Mesendoderm (in vitro differentiated cells): ENCODE results near the gene NOB1.

Experiments
- DNase-seq: peaks from one replicate; pipeline ENCODE4 v3.0.0; 2013
- H2AK5ac ChIP-seq: 2 replicates; pipeline ENCODE4 v1.6.1; 2013; ENCODE audit warnings: low read length, inconsistent platforms
- H2BK120ac ChIP-seq: 2 replicates; pipeline ENCODE4 v1.6.1; 2013; ENCODE audit warnings: low read depth, mild to moderate bottlenecking, low read length, moderate library complexity, mixed read lengths
- H2BK15ac ChIP-seq: replicated peaks from 2 replicates; pipeline ENCODE4 v1.6.1; 2013; ENCODE audit warnings: low read depth, mild to moderate bottlenecking, moderate library complexity
- H2BK5ac ChIP-seq: 2 replicates; pipeline ENCODE4 v1.6.1; 2013; ENCODE audit warnings: low read length, inconsistent platforms
- H3K18ac ChIP-seq: 2 replicates; pipeline ENCODE4 v1.6.1; 2013; ENCODE audit warnings: mild to moderate bottlenecking, low read length, mixed read lengths
- H3K23ac ChIP-seq: one replicate; pipeline ENCODE4 v1.6.1; 2013; ENCODE audit warnings: low read length
- H3K27ac ChIP-seq: 2 replicates; pipeline ENCODE4 v1.5.1; 2013; ENCODE audit warnings: low read depth, mild to moderate bottlenecking, inconsistent platforms, low read length, moderate library complexity
- H3K27me3 ChIP-seq: 2 replicates; pipeline ENCODE4 v1.6.1; 2013; ENCODE audit warnings: low read length, control low read depth, mild to moderate bottlenecking, inconsistent platforms; ENCODE audit not compliant: insufficient read depth, poor library complexity
- H3K36me3 ChIP-seq: 2 replicates; pipeline ENCODE4 v1.6.1; 2013; ENCODE audit warnings: low read length, inconsistent platforms; ENCODE audit not compliant: control insufficient read depth, insufficient read depth
- H3K4ac ChIP-seq: one replicate; pipeline ENCODE4 v1.6.1; 2013; ENCODE audit warnings: low read depth, mild to moderate bottlenecking, low read length, moderate library complexity
- H3K4me1 ChIP-seq: 2 replicates; pipeline ENCODE4 v1.6.1; 2013; ENCODE audit warnings: low read depth, low read length, inconsistent platforms; ENCODE audit not compliant: control insufficient read depth
- H3K4me2 ChIP-seq: 2 replicates; pipeline ENCODE4 v1.6.1; 2013; ENCODE audit warnings: low read length
- H3K4me3 ChIP-seq: 2 replicates; pipeline ENCODE4 v1.5.1; 2013; ENCODE audit warnings: mild to moderate bottlenecking, low read length
- H3K56ac ChIP-seq: one replicate; pipeline ENCODE4 v1.6.1; 2013; ENCODE audit warnings: low read length
- H3K79me1 ChIP-seq: 2 replicates; pipeline ENCODE4 v1.6.1; 2013; ENCODE audit warnings: low read length, inconsistent platforms
- H3K79me2 ChIP-seq: 2 replicates; pipeline ENCODE4 v1.6.1; 2013; ENCODE audit warnings: mild to moderate bottlenecking, low read length; ENCODE audit not compliant: control insufficient read depth, insufficient read depth
- H3K9ac ChIP-seq: 2 replicates; pipeline ENCODE4 v1.6.1; 2013; ENCODE audit warnings: low read length, inconsistent platforms
- H4K5ac ChIP-seq: one replicate; pipeline ENCODE4 v1.6.1; 2013; ENCODE audit warnings: low read length
- H4K8ac ChIP-seq: one replicate; pipeline ENCODE4 v1.6.1; 2013; ENCODE audit warnings: low read depth, mild to moderate bottlenecking, control low read depth, low read length, moderate library complexity
- WGBS: extraction: QIAGEN DNeasy Blood & Tissue Kit; methylation state at CpG from one replicate; pipeline ENCODE4 v1.1.7; 2013; ENCODE audit warnings: low lambda C conversion rate, missing lambda C conversion rate; ENCODE audit not compliant: insufficient coverage; ENCODE audit errors: extremely low coverage; 5-methylcytosine and 5-hydroxymethylcytosine counted together

NOB1 gene

GRCh38 chr16:69706975-69707340 is 47.8 kb downstream of the NOB1 start:
- Histone ChIP-seq H3K4me2 (no peak overlapping the region), H3K4ac (no peak overlapping the region), H3K4me1 (no peaks in the 10 kb centered on the region), H4K8ac (no peak overlapping the region), H3K4me3 (no peak overlapping the region), H3K79me1 (no peaks in the 10 kb centered on the region), H4K5ac (no peak overlapping the region), H3K27me3 (no peaks in the 10 kb centered on the region), H3K36me3 (peaks cover 4% of the 10 kb centered on the region), H3K18ac (no peak overlapping the region), H2BK5ac (no peak overlapping the region), H3K79me2 (no peaks in the 10 kb centered on the region), H2BK120ac (no peak overlapping the region), H2BK15ac (no peak overlapping the region), H3K9ac (no peak overlapping the region), H3K23ac (no peak overlapping the region), H3K56ac (no peak overlapping the region), H3K27ac (no peak overlapping the region), H2AK5ac (no peak overlapping the region)
- no peak for DNase-seq
- no CpG with 5 or more reads among the region's 2 CpGs for WGBS

GRCh38 chr16:69706256-69706974 is 48.3 kb downstream of the NOB1 start:
- H2BK120ac ChIP-seq: no peak overlapping the region
- H2AK5ac ChIP-seq: no peak overlapping the region
- H2BK15ac ChIP-seq: no peak overlapping the region
- no peaks in the 10 kb centered on the region for H3K4me1 ChIP-seq
- no peak overlapping the region for H3K18ac ChIP-seq
- H4K8ac ChIP-seq: no peak overlapping the region
- H3K9ac ChIP-seq: no peak overlapping the region
- no peak overlapping the region for H3K56ac ChIP-seq
- no CpG with 5 or more reads among the region's 1 CpG for WGBS
- H3K4ac ChIP-seq: no peak overlapping the region
- H3K23ac ChIP-seq: no peak overlapping the region
- H3K36me3 ChIP-seq: peaks cover 4% of the 10 kb centered on the region
- H3K79me2 ChIP-seq: no peaks in the 10 kb centered on the region
- DNase-seq: no peak
- no peak overlapping the region for H4K5ac ChIP-seq
- no peak overlapping the region for H3K27ac ChIP-seq
- no peak overlapping the region for H2BK5ac ChIP-seq
- no peak overlapping the region for H3K4me2 ChIP-seq
- no peak overlapping the region for H3K4me3 ChIP-seq
- no peaks in the 10 kb centered on the region for H3K79me1 ChIP-seq
- H3K27me3 ChIP-seq: no peaks in the 10 kb centered on the region

GRCh38 chr16:69703638-69704037 is 51.1 kb downstream of the NOB1 start:
- H3K27me3 ChIP-seq: no peaks in the 10 kb centered on the region
- H3K18ac ChIP-seq: no peak overlapping the region
- no peak overlapping the region for H4K5ac ChIP-seq
- H3K4me3 ChIP-seq: no peak overlapping the region
- no peak overlapping the region for H3K56ac ChIP-seq
- no peak overlapping the region for H2BK5ac ChIP-seq
- H3K27ac ChIP-seq: no peak overlapping the region
- DNase-seq: no peak
- no peak overlapping the region for H4K8ac ChIP-seq
- H3K4me2 ChIP-seq: no peak overlapping the region
- WGBS: no CpG with 5 or more reads among the region's 2 CpGs
- H2AK5ac ChIP-seq: no peak overlapping the region
- no peak overlapping the region for H3K9ac ChIP-seq
- H2BK15ac ChIP-seq: no peak overlapping the region
- H3K4me1 ChIP-seq: no peaks in the 10 kb centered on the region
- no peak overlapping the region for H2BK120ac ChIP-seq
- no peaks in the 10 kb centered on the region for H3K36me3 ChIP-seq
- H3K79me1 ChIP-seq: no peaks in the 10 kb centered on the region
- no peak overlapping the region for H3K4ac ChIP-seq
- no peaks in the 10 kb centered on the region for H3K79me2 ChIP-seq
- H3K23ac ChIP-seq: no peak overlapping the region

GRCh38 chr16:69701866-69702265 is 52.9 kb downstream of the NOB1 start:
- Histone ChIP-seq H3K23ac (no peak overlapping the region), H4K8ac (no peak overlapping the region), H3K4me3 (no peak overlapping the region), H3K9ac (no peak overlapping the region), H3K79me1 (no peaks in the 10 kb centered on the region), H3K36me3 (no peaks in the 10 kb centered on the region), H2BK120ac (no peak overlapping the region), H3K56ac (no peak overlapping the region), H3K4me1 (no peaks in the 10 kb centered on the region), H3K18ac (no peak overlapping the region), H3K79me2 (no peaks in the 10 kb centered on the region), H3K4ac (no peak overlapping the region), H2AK5ac (no peak overlapping the region), H2BK15ac (no peak overlapping the region), H3K27ac (no peak overlapping the region), H3K4me2 (no peak overlapping the region), H3K27me3 (no peaks in the 10 kb centered on the region), H2BK5ac (no peak overlapping the region), H4K5ac (no peak overlapping the region)
- DNase-seq: no peak
- no CpG with 5 or more reads among the region's 2 CpGs for WGBS

GRCh38 chr16:69701452-69701851 is 53.3 kb downstream of the NOB1 start:
- Histone ChIP-seq H3K23ac (no peak overlapping the region), H3K27ac (no peak overlapping the region), H3K79me1 (no peaks in the 10 kb centered on the region), H3K56ac (no peak overlapping the region), H3K4me2 (no peak overlapping the region), H3K4me3 (no peak overlapping the region), H2AK5ac (no peak overlapping the region), H3K9ac (no peak overlapping the region), H3K4ac (no peak overlapping the region), H3K36me3 (no peaks in the 10 kb centered on the region), H3K4me1 (no peaks in the 10 kb centered on the region), H2BK5ac (no peak overlapping the region), H2BK15ac (no peak overlapping the region), H3K18ac (no peak overlapping the region), H4K5ac (no peak overlapping the region), H4K8ac (no peak overlapping the region), H3K27me3 (no peaks in the 10 kb centered on the region), H3K79me2 (no peaks in the 10 kb centered on the region), H2BK120ac (no peak overlapping the region)
- no peak for DNase-seq

- no peak overlapping the region for H3K27ac ChIP-seq
- H3K4me2 ChIP-seq: no peak overlapping the region
- no peak for DNase-seq
- H3K23ac ChIP-seq: no peak overlapping the region
- H2AK5ac ChIP-seq: no peak overlapping the region
- no peak overlapping the region for H2BK5ac ChIP-seq
- no peaks in the 10 kb centered on the region for H3K79me1 ChIP-seq
- no peaks in the 10 kb centered on the region for H3K4me1 ChIP-seq
- no peak overlapping the region for H4K8ac ChIP-seq
- peaks cover 1% of the 10 kb centered on the region for H3K36me3 ChIP-seq
- H3K79me2 ChIP-seq: no peaks in the 10 kb centered on the region
- H3K4me3 ChIP-seq: no peak overlapping the region
- H2BK120ac ChIP-seq: no peak overlapping the region
- H3K56ac ChIP-seq: no peak overlapping the region
- no peak overlapping the region for H2BK15ac ChIP-seq
- H3K9ac ChIP-seq: no peak overlapping the region
- WGBS: no CpG with 5 or more reads among the region's 1 CpG
- no peak overlapping the region for H3K4ac ChIP-seq
- no peaks in the 10 kb centered on the region for H3K27me3 ChIP-seq
- no peak overlapping the region for H4K5ac ChIP-seq
- no peak overlapping the region for H3K18ac ChIP-seq
Measured at GRCh38 chr16:69699915-69700314, 54.8 kb downstream of the NOB1 start.
